OCI-LY7 (cell line): Measurements from ENCODE around the gene RADIL. TPM values are rescaled to one million over a fixed set of nuclear protein-coding genes. Genes with fewer than 3 reads are reported as not detected.

Experiments
- BruUV-seq: library from RNA; stranded (reverse); fragments of 400-500 nt; replicated peaks from 2 replicates; lab custom pipeline; 2021; lab: Mats Ljungman, UMichigan
- CTCF ChIA-PET: fragments of 300-600 bp; sonication (Branson Sonifier 250); formaldehyde crosslinking; loops from one replicate; lab custom pipeline; 2022; ENCODE audit warnings: antibody characterized with exemption; ENCODE audit not compliant: unreplicated experiment; lab: Charles Lee
- POLR2A ChIA-PET: fragments of 300-600 bp; sonication (Branson Sonifier 250); formaldehyde crosslinking; loops from one replicate; lab custom pipeline; 2022; ENCODE audit warnings: antibody characterized with exemption; lab: Charles Lee
- DNase-seq: peaks from one replicate; pipeline ENCODE4 v3.0.0-alpha.2; 2015; ENCODE audit warnings: low spot score
- H2AFZ ChIP-seq: fragments of 200-600 bp; sonication (generic), shearing (Covaris generic); 2 replicates; pipeline ENCODE4 v1.6.1; 2014; ENCODE audit warnings: mild to moderate bottlenecking, antibody characterized with exemption, low read length, moderate library complexity
- H3K27ac ChIP-seq: fragments of 200-600 bp; sonication (generic); 2 replicates; pipeline ENCODE4 v1.5.1; 2014; ENCODE audit warnings: mixed run types, low read depth, mild to moderate bottlenecking, moderate library complexity, low read length, inconsistent platforms; ENCODE audit not compliant: poor library complexity, severe bottlenecking
- H3K36me3 ChIP-seq: fragments of 200-600 bp; sonication (generic); 2 replicates; pipeline ENCODE4 v1.6.1; 2014; ENCODE audit warnings: mild to moderate bottlenecking, antibody characterized with exemption, low read length, moderate library complexity, mixed read lengths; ENCODE audit not compliant: insufficient read depth
- H3K4me1 ChIP-seq: fragments of 200-600 bp; sonication (generic); 2 replicates; pipeline ENCODE4 v1.5.1; 2014; ENCODE audit warnings: mild to moderate bottlenecking, low read length; ENCODE audit not compliant: insufficient read depth, poor library complexity, severe bottlenecking
- H3K4me2 ChIP-seq: fragments of 200-600 bp; sonication (generic); 2 replicates; pipeline ENCODE4 v1.6.1; 2014; ENCODE audit warnings: mild to moderate bottlenecking, low read length
- H3K4me3 ChIP-seq: fragments of 200-600 bp; sonication (generic); 2 replicates; pipeline ENCODE4 v1.5.1; 2014; ENCODE audit warnings: mild to moderate bottlenecking, low read depth, low read length; ENCODE audit not compliant: poor library complexity, severe bottlenecking
- H3K79me2 ChIP-seq: fragments of 200-600 bp; sonication (generic); 2 replicates; pipeline ENCODE4 v1.6.1; 2016; ENCODE audit warnings: low read depth, mild to moderate bottlenecking, low read length, moderate library complexity, mixed read lengths; ENCODE audit not compliant: insufficient read depth
- H3K9me2 ChIP-seq: fragments of 200-600 bp; sonication (generic); 2 replicates; pipeline ENCODE4 v1.6.1; 2016; ENCODE audit warnings: mild to moderate bottlenecking, low read length, mixed read lengths; ENCODE audit not compliant: insufficient read depth
- H3K9me3 ChIP-seq: fragments of 200-600 bp; sonication (generic); 2 replicates; pipeline ENCODE4 v1.6.1; 2014; ENCODE audit warnings: mild to moderate bottlenecking, mixed run types, low read length, mixed read lengths
- H4K20me1 ChIP-seq: fragments of 200-600 bp; sonication (generic); 2 replicates; pipeline ENCODE4 v1.6.1; 2014; ENCODE audit warnings: mild to moderate bottlenecking, antibody characterized with exemption, low read length, moderate library complexity, mixed read lengths; ENCODE audit not compliant: insufficient read depth
- CTCF ChIP-seq: fragments of 200-600 bp; sonication (generic); conservative IDR thresholded peaks from 2 replicates; pipeline ENCODE4 v1.5.1; 2014; ENCODE audit warnings: mild to moderate bottlenecking, antibody characterized with exemption, low read length, moderate library complexity, mixed read lengths
- EZH2phosphoT487 ChIP-seq: fragments of 200-600 bp; sonication (generic); IDR thresholded peaks from 2 replicates; pipeline ENCODE4 v1.6.1; 2018; ENCODE audit warnings: low read depth, borderline replicate concordance, mild to moderate bottlenecking, mixed run types, antibody characterized with exemption, low read length, moderate library complexity, mixed read lengths
- intact Hi-C: fragments of 100-400 bp; cut with micrococcal nuclease; formaldehyde crosslinking; loops from one replicate; pipeline ENCODE4 v1.10.0; 2022; ENCODE audit not compliant: unreplicated experiment
- total RNA-seq, 2 experiments: library from RNA; depleted of rRNA in 1 of 2; stranded (reverse); fragments of >200 nt in 1 of 2; shearing (Covaris generic) in 1 of 2; gene quantifications; 2 replicates each; pipeline ENCODE4 v1.2.3, GENCODE V29; 2014 to 2022

Gene RADIL
- total RNA-seq, 2 experiments from 2014 or later = 0.34 TPM; not detected in 1

GRCh38 chr7:4825081-4825480 is 58.4 kb downstream of the RADIL start:
- Histone ChIP-seq H3K36me3 (no peaks in the 10 kb centered on the region), H2AFZ (no peak overlapping the region), H4K20me1 (no peaks in the 10 kb centered on the region), H3K27ac (no peak overlapping the region), H3K9me3 (no peaks in the 10 kb centered on the region), H3K9me2 (no peaks in the 10 kb centered on the region), H3K4me2 (no peak overlapping the region), H3K4me3 (no peak overlapping the region), H3K79me2 (no peaks in the 10 kb centered on the region), H3K4me1 (no peaks in the 10 kb centered on the region)
- intact Hi-C loops = no loop called here
- BruUV-seq = no TSS peak
- no peak for TF ChIP-seq EZH2phosphoT487
- TF ChIP-seq CTCF = no peak
- no peak for DNase-seq
- POLR2A ChIA-PET = interaction anchor here (0.7 kb wide), 1 partner anchor 1367 kb away, joined by 6 read pairs; no protein-coding TSS in a partner anchor
- CTCF ChIA-PET = no interaction called here

- Histone ChIP-seq H3K4me1 (no peaks in the 10 kb centered on the region), H3K36me3 (no peaks in the 10 kb centered on the region), H3K79me2 (no peaks in the 10 kb centered on the region), H3K4me3 (no peak overlapping the region), H3K9me3 (no peaks in the 10 kb centered on the region), H3K4me2 (no peak overlapping the region), H3K9me2 (no peaks in the 10 kb centered on the region), H3K27ac (no peak overlapping the region), H2AFZ (no peak overlapping the region), H4K20me1 (no peaks in the 10 kb centered on the region)
- BruUV-seq = no TSS peak
- ChIA-PET POLR2A (no interaction called here), CTCF (no interaction called here)
- no peak for DNase-seq
- TF ChIP-seq EZH2phosphoT487 (no peak), CTCF (no peak)
- intact Hi-C loops = no loop called here
These were observed 59.3 kb downstream of the RADIL start for GRCh38 chr7:4824120-4824775.

GRCh38 chr7:4823441-4824119 is 59.9 kb downstream of the RADIL start:
- Histone ChIP-seq H3K9me2 (no peaks in the 10 kb centered on the region), H3K79me2 (no peaks in the 10 kb centered on the region), H3K4me2 (no peak overlapping the region), H3K27ac (no peak overlapping the region), H3K36me3 (no peaks in the 10 kb centered on the region), H3K4me1 (no peaks in the 10 kb centered on the region), H3K4me3 (no peak overlapping the region), H4K20me1 (no peaks in the 10 kb centered on the region), H3K9me3 (no peaks in the 10 kb centered on the region), H2AFZ (no peak overlapping the region)
- ChIA-PET CTCF (no interaction called here), POLR2A (interaction anchor here (0.7 kb wide), 1 partner anchor 186 kb away, joined by 3 read pairs; no protein-coding TSS in a partner anchor)
- no TSS peak for BruUV-seq
- intact Hi-C loops = no loop called here
- DNase-seq = no peak
- TF ChIP-seq EZH2phosphoT487 = no peak
- no peak for TF ChIP-seq CTCF
